OCI-LY7 (cell line): ENCODE results near the gene DUOX2.

Experiments
- CTCF ChIP-seq: fragments of 200-600 bp; sonication (generic); conservative IDR thresholded peaks from 2 replicates; pipeline ENCODE4 v1.5.1; 2014; ENCODE audit warnings: mild to moderate bottlenecking, antibody characterized with exemption, low read length, moderate library complexity, mixed read lengths
- EZH2phosphoT487 ChIP-seq: fragments of 200-600 bp; sonication (generic); IDR thresholded peaks from 2 replicates; pipeline ENCODE4 v1.6.1; 2018; ENCODE audit warnings: low read depth, borderline replicate concordance, mild to moderate bottlenecking, mixed run types, antibody characterized with exemption, low read length, moderate library complexity, mixed read lengths

- TF ChIP-seq CTCF: no peak
- no peak for TF ChIP-seq EZH2phosphoT487
Measured at GRCh38 chr15:45133561-45133920, 19.6 kb upstream of the DUOX2 start.
